ENCODE data around the gene DLG5.

DNA sequence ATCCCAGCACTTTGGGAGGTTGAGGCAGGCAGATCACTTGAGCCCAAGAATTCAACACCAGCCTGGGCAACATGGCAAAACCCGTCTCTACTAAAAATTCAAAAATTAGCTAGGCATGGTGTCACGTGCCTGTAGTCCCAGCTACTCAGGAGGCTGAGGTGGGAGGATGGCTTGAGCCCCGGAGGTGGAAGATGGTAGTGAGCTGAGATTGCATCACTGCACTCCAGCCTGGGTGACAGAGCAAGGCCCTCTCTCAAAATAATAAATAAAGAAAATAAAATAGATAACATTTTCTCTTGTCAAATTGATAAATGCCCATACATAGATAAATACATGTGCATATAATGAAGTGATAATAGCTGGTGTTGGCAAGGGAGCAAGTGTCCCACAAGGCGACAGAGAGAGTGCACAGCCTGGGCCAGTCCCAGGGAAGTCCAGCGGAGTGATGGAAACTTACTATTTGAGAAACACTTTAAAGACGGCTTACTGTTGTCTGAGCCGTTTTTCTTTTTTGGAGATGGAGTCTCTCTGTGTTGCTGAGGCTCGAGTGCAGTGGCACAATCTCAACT, 33.4 kb upstream of the DLG5 start:
- no peak for TF ChIP-seq POLR2A (IDR thresholded peaks at IDR 0.05)
- TF ChIP-seq, protein P1, sequence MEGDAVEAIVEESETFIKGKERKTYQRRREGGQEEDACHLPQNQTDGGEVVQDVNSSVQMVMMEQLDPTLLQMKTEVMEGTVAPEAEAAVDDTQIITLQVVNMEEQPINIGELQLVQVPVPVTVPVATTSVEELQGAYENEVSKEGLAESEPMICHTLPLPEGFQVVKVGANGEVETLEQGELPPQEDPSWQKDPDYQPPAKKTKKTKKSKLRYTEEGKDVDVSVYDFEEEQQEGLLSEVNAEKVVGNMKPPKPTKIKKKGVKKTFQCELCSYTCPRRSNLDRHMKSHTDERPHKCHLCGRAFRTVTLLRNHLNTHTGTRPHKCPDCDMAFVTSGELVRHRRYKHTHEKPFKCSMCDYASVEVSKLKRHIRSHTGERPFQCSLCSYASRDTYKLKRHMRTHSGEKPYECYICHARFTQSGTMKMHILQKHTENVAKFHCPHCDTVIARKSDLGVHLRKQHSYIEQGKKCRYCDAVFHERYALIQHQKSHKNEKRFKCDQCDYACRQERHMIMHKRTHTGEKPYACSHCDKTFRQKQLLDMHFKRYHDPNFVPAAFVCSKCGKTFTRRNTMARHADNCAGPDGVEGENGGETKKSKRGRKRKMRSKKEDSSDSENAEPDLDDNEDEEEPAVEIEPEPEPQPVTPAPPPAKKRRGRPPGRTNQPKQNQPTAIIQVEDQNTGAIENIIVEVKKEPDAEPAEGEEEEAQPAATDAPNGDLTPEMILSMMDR (IDR thresholded peaks at IDR 0.05) = no peak

Data from suprapubic skin (tissue), 3 donors.